ENCODE measurements around the gene TF. TPM values are rescaled to one million over a fixed set of nuclear protein-coding genes. Genes with fewer than 3 reads are reported as not detected.

The TF gene
- polyA plus RNA-seq, 1 of the 3 experiments (the other 2 are of a cell fraction) = 0.08 TPM

- 31% methylated on average over 2 of the region's 5 CpGs for WGBS (ENCODE audit: low lambda C conversion rate)
- Histone ChIP-seq H3K9me3 (no peaks in the 10 kb centered on the region), H3F3A (replicated peaks; ENCODE audit: insufficient read depth) (no peaks in the 10 kb centered on the region), H3K4me2 (no peak overlapping the region), H3K36me3 (replicated peaks in 1 of 2; ENCODE audit: control insufficient read depth in 1 of 2, insufficient read depth in 2 of 2, low read length in 1 of 2) (no peaks in the 10 kb centered on the region), H3K4me1 (ENCODE audit: control insufficient read depth in 1 of 2, insufficient read depth in 2 of 2, low read depth in 1 of 2, low read length in 1 of 2) (no peaks in the 10 kb centered on the region), H3K9ac (no peak overlapping the region), H2AFZ (ENCODE audit: low read depth) (no peak overlapping the region), H3K27me3 (ENCODE audit: insufficient read depth) (no peaks in the 10 kb centered on the region), H3K79me2 (ENCODE audit: insufficient read depth) (no peaks in the 10 kb centered on the region), H3K4me3 (ENCODE audit: low read depth in 2 of 2, low read length in 1 of 2) (no peak overlapping the region), H4K20me1 (ENCODE audit: insufficient read depth) (no peaks in the 10 kb centered on the region), H3K27ac (ENCODE audit: low read depth in 2 of 2, low read length in 1 of 2) (no peak overlapping the region), H3K9me2 (no peaks in the 10 kb centered on the region)
- CTCF ChIA-PET = interaction anchor here (1.9 kb wide), 1 partner anchor 379 kb away, joined by 6 read pairs; no protein-coding TSS in a partner anchor
- POLR2A ChIA-PET = no interaction called here
- TF ChIP-seq USF2 (IDR thresholded peaks at IDR 0.05; ENCODE audit: borderline replicate concordance, low read depth, low read length) (no peak), EZH2phosphoT487 (IDR thresholded peaks at IDR 0.05; ENCODE audit: borderline replicate concordance, low read depth) (no peak), RXRA (IDR thresholded peaks at IDR 0.05; ENCODE audit: borderline replicate concordance, low read depth) (no peak), MEF2A (IDR thresholded peaks at IDR 0.05; ENCODE audit: borderline replicate concordance, low read depth) (no peak), CHD2 (IDR thresholded peaks at IDR 0.05; ENCODE audit: low read length, partially characterized antibody) (no peak), GABPA (IDR thresholded peaks at IDR 0.05; ENCODE audit: low read depth) (no peak), RCOR1 (IDR thresholded peaks at IDR 0.05; ENCODE audit: low read length) (no peak), EP300 (IDR thresholded peaks at IDR 0.05; ENCODE audit: borderline replicate concordance in 1 of 2, low read depth in 1 of 2, low read length in 1 of 2) (no peak), MXI1 (IDR thresholded peaks at IDR 0.05; ENCODE audit: low read depth, low read length) (no peak), PBX3 (IDR thresholded peaks at IDR 0.05) (no peak), SMC3 (IDR thresholded peaks at IDR 0.05; ENCODE audit: low read depth, low read length) (no peak), FOXM1 (IDR thresholded peaks at IDR 0.05; ENCODE audit: low read depth) (no peak), REST (IDR thresholded peaks at IDR 0.05; ENCODE audit: low read depth, low read length) (no peak), ELF1 (IDR thresholded peaks at IDR 0.05) (no peak)
- TF ChIP-seq, protein P1, sequence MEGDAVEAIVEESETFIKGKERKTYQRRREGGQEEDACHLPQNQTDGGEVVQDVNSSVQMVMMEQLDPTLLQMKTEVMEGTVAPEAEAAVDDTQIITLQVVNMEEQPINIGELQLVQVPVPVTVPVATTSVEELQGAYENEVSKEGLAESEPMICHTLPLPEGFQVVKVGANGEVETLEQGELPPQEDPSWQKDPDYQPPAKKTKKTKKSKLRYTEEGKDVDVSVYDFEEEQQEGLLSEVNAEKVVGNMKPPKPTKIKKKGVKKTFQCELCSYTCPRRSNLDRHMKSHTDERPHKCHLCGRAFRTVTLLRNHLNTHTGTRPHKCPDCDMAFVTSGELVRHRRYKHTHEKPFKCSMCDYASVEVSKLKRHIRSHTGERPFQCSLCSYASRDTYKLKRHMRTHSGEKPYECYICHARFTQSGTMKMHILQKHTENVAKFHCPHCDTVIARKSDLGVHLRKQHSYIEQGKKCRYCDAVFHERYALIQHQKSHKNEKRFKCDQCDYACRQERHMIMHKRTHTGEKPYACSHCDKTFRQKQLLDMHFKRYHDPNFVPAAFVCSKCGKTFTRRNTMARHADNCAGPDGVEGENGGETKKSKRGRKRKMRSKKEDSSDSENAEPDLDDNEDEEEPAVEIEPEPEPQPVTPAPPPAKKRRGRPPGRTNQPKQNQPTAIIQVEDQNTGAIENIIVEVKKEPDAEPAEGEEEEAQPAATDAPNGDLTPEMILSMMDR (IDR thresholded peaks at IDR 0.05) = no peak
- TF ChIP-seq, protein P2, sequence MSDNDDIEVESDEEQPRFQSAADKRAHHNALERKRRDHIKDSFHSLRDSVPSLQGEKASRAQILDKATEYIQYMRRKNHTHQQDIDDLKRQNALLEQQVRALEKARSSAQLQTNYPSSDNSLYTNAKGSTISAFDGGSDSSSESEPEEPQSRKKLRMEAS (IDR thresholded peaks at IDR 0.05; ENCODE audit: low read depth) = no peak
- DNase-seq = no peak
These were observed 87.1 kb downstream of the TF start for GRCh38 chr3:133833267-133833666.
